Stimulated activated CD8-positive, alpha-beta memory T cell treated with anti-CD3 and anti-CD28 coated beads, Interleukin-15, amount 100 ng/mL, for 24 hours (primary cell): ENCODE data around the gene BNIP5.
A peak's percentile ranks its signal among the peaks of the same experiment; 100 is the strongest.

Experiments used
- DNase-seq: peaks from one replicate; pipeline ENCODE4 v3.0.0-alpha.2; 2020; ENCODE audit warnings: low read depth

BNIP5 gene

GRCh38 chr6:36322591-36322990 is 14.1 kb downstream of the BNIP5 start:
- no peak for DNase-seq

DNA sequence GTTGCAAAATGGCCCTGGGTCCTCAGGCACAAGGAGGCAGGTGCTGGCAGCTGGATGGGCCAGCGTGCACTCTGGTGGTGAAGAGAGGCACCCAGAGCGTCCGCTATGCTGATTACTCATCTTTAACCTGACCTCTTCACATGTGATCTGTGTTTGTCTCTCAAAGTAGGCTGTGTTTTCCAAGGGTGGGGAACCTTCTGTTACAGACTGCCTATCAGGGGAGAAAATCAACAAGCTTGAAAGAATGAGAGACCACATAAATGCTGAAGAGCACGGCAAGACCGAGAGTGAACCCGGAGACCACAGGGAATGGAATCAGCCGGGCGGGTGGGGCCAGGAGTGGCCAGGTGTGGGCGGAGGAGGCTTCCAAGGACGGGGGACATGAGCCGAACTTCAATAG is 16.2 kb downstream of the BNIP5 start:
- DNase-seq = no peak

GRCh38 chr6:36319821-36320220 is 16.9 kb downstream of the BNIP5 start:
- no peak for DNase-seq

GRCh38 chr6:36319436-36319762 is 17.3 kb downstream of the BNIP5 start:
- DNase-seq = no peak

DNA sequence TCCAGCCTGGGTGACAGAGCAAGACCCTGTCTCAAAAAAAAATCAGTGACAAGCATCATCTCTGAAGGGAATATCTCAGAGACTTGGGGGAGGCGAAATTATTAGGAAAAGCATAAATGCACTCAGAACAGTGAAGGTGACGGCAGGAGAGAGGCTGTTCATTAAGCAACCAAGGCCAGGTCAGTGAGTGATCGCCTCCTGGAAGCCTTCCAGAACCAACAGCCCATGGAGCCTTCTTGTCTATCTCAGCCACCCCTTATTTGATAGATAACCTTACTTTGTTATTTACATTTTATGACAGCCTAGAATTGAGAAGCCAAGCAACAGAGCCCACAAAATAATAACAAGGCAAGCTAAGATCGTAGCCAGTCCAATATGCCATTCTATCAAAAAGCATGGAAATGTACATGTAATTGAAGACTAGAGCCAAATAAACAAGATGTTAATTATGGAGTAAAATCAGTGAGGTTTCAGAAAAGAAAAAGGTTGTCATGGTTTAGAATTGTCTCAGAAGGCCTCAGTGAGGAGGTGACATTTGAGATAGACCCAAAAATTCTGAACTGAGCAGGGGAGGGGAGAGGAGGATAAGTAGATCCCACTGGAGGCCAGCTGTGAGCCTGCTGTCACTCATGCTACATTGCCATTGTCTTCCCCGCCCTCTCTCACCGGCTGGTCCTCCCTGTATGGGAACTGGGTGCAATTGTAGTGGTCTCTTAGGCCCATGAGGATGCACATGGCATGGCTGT is 17.8 kb downstream of the BNIP5 start:
- no peak for DNase-seq

DNA sequence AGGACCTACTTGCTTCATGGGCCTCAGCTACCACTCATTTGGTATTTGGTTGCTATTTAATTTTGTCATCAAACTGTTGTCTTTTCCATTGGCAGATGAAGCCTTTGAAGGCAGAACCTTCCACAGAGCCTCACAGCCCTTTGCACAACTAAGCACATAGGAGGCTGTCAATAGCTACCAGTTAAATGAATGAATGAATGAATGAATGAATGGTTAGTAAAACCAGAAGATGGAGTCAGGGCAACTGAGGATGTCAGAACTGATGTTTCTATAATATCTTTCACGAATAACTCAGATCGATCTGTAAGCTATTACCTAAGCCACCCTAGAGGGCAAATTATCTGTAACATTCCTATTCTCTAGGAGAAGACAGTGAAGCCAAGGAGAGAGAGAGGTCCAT is 19.1 kb downstream of the BNIP5 start:
- DNase-seq = no peak

GRCh38 chr6:36315921-36316320 is 20.8 kb downstream of the BNIP5 start:
- no peak for DNase-seq

- DNase-seq = no peak
Measured at GRCh38 chr6:36314221-36315014, 22.3 kb downstream of the BNIP5 start.

- DNase-seq = no peak
Measured at GRCh38 chr6:36313649-36313936, 23.1 kb downstream of the BNIP5 start.

GRCh38 chr6:36312854-36313648 is 23.6 kb downstream of the BNIP5 start:
- DNase-seq = no peak

DNA sequence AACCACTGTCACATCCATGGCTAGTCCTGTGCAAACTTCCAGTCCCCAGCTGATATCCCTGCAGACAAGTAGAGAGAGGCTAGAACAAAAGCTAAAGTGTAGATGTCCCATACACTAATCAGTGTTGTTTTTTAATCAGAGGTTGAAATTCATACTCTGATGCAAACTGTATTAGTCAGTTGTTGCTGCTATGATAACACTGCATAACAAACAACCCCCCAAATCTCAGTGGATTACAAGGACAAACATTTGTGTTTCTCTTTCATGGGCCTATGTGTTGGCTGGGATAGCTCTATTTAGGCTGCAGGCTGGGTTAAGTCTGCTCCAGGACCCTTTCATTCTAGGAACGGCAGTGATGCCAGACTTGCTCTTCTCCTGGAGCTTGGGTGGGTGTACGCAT is 26.8 kb downstream of the BNIP5 start:
- DNase-seq = no peak

DNA sequence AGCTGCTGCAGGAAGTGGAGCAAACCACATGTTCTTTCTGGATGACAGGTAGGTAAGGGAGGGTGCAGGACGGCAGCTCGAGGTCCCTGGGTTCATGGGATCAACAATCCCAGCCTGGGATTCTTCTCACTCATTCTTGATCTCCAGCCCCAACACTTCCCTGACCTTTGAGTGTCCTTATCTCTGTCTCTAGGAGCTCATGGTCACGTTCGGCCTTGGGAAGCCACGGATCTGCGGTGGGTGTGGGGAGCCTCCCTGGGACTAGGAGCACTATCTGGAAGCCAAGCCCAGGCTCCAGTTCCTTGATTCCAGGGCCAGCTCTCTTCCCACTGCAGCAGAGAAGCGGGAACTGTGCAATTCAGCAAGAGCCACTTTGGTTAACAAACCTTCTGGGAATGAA is 27.5 kb downstream of the BNIP5 start:
- no peak for DNase-seq

DNA sequence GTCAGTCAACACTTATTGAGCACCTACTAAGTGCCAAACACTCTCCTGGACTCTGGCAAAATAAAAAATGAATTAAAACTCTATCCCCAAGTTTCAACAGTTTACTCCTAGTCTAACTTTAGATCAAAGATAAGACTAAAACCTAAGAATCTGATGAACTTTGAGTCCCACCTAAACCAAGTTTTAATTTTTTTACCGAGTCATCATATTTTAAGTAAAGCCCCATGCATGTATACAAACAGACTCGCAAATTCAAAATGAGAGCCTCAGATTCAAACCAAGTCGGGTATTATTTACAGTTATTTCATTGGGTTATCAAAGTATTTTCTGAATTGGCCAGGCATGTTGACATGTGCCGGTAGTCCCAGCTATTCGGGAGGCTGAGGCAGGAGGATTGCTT is 28.2 kb downstream of the BNIP5 start:
- DNase-seq = no peak

- no peak for DNase-seq
Measured at GRCh38 chr6:36306375-36306774, 30.3 kb downstream of the BNIP5 start.

DNA sequence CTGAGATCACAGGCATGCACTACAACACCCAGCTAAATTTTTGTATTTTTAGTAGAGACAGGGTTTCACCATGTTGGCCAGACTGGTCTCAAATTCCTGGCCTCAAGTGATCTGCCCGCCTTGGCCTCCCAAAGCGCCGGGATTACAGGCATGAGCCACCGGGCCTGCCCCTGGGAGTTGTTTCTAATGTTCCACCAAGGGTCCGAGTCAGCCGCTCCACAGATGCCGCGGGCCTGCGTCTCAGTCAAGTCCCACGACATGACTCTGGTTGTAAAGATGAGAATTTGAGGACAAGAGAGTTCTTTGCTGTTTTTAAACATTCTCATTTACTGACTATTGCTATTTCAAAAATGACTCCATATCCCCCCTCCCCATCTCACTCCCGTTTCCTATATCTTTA is 30.8 kb downstream of the BNIP5 start:
- no peak for DNase-seq

DNA sequence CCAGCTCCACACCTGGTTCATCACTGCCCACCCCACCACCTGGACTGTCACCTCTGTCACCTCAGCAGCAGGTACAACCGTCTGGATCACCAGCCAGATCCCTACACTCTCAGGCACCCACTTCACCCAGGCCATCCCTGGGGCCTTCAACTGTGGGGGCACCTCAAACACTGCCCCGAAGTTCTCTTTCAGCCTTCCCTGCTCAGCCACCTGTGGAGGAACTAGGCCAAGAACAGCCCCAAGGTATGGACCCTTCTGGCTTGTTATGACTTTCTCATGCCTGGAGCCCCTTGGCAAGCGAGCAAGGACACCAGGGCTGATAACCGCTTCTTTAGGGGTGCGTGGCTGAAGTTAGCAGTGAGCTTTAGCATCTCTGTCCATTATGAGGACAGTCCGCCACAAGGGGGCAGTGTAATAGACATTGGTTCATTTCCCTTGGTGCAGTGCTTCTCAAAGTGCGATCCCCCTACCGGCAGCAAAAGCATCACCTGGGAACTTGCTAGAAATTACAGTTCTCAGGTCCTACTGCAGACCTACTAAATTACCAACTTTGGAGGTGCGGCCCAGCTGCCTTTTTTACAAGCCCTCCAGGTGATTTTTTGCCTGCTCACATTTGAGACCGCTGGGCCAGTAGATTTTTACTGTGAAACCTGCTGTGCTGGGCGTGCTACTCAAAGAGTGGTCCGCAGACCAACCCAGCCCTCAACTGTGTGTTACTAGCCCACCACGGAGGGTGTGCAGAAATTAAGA is 34.3 kb downstream of the BNIP5 start:
- peak; percentile 83 for DNase-seq

DNA sequence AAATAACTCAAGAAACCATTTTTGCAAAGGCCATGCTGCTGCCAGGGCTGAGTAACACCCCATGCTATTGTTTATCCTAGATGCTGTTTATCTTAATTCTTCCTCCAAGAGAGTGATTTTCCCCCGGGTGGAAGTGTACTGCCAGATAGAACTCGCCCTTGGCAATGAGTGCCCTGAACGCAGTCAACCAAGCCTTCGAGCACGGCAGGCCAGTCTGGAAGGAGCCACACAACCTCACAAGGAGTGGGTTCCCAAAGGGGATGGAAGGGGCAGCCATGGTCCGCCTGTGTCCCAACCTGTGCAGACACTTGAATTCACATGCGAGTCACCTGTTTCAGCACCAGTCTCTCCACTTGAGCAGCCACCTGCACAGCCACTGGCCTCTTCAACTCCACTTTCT is 34.9 kb downstream of the BNIP5 start:
- no peak for DNase-seq

- no peak for DNase-seq
Measured at GRCh38 chr6:36301085-36301658, 35.5 kb downstream of the BNIP5 start.

DNA sequence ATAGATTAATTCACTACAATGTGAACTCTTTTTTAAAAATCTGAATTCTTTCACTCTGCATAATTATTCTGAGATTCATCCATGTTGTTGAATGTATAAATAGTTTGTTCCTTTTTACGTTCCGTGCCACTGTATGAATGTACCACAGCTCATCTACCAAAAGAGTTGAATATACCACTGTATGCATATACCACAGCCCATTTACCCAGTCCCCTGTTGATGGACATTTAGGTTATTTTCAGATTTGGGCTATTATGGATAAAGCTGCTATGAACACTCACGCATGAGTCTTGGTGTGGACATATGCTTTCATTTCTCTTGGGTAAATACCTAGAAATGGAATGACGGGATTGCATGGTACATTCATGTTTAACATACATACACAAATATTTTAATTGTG is 38.7 kb downstream of the BNIP5 start:
- no peak for DNase-seq

DNA sequence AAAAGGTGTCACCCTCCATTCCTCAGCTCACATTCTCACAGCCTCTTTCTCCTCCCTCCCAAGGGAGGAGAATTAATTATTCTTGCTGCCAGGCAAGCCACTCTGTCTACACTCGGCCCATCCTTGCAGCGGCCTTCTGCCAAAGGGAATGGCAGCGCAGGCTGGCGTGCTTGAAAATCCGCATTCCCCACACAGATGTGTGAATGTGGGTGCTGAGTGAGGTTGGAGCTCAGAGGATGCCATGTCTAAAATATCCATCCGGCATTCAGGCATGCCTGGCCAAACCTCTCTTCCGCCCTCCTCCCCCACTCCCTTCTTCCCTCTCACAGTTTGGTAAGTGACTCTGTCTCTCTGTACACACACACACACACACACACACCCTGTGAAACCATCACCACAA is 39.2 kb downstream of the BNIP5 start:
- DNase-seq = no peak

GRCh38 chr6:36297051-36297450 is 39.6 kb downstream of the BNIP5 start:
- DNase-seq = no peak

DNA sequence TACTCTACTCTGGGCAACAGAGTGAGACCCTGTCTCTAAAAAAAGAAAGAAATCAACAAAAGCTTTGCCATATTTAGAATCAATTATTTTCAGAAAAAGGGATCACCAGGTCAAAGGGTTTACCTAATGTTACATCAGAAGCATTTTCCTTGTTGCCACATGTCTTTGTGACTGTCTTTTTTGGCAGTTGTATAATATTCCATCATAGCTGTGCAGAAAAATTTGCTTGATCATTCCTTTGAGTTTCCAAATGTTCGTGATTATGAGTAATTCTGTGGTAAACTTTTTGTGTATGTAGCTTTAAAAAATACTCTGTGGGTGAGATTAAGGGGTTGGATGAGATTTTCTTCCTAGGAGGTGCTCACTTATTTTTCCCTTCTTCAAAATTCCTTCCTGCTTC is 40.4 kb downstream of the BNIP5 start:
- DNase-seq = no peak
